Heart left ventricle (tissue), 13 donors: ENCODE data around the gene CMPK2.

ENCODE experiments used
- CTCF ChIP-seq, 12 donors: fragments of 200-600 bp; sonication (generic) in 4 of 12; IDR thresholded peaks; one replicate each; pipeline versions ENCODE4 v1.5.0 to v1.8.0; 2018 to 2022; ENCODE audit warnings: antibody characterized with exemption in 12 of 12, mild to moderate bottlenecking in 5 of 12
- POLR2A ChIP-seq, 2 donors: fragments of 450-650 bp; IDR thresholded peaks; one replicate each; pipeline ENCODE4 v1.6.1; 2017; ENCODE audit warnings: antibody characterized with exemption in 2 of 2, mild to moderate bottlenecking in 2 of 2, moderate library complexity in 2 of 2
- donor health status: ischemic (EF 13 %, LVEDD 7.1; RV severe dilation, severe dysfunction).
- donor health status: DM: no; HTN: yes; CAD: no.
- donor health status: DM: no; HTN: no; CAD: no.
- donor health status: ischemic (EF 25% LVEDD 6.9; RV normal size, moderate dysfunction).
- donor health status: ischemic (EF 25% LVEDD 5.7; RV mildly dilated, moderate dysfunction).
- donor health status: ischemic (EF 35%, LVEDD 5.7; RV mildly dilated, moderate dysfunction).
- donor health status: nonischemic (EF 11% LVEDD 7.7; RV severe dilation, severe dysfunction).
- donor health status: DM: yes; HTN: yes; CAD: no.
- donor health status: PGD.
- donor health status: ischemic (EF 29% LVEDD 5.4; RV normal size, mild dysfunction).
- donor health status: nonischemic (EF 23%, LVEDD 6.1; RV moderate dilation, normal function).

- TF ChIP-seq CTCF (IDR thresholded peaks at IDR 0.05) = no peak
- no peak for TF ChIP-seq POLR2A (IDR thresholded peaks at IDR 0.05)
Measured at GRCh38 chr2:6866982-6867381, 1.3 kb upstream of the CMPK2 start.
